Vagina (tissue), 2 donors: ENCODE measurements around the gene TMEM178B.

Experiments
- CTCF ChIP-seq, 3 experiments: fragments of 450-650 bp in 2 of 3; fragments of 200-600 bp in 1 of 3; sonication (generic) in 1 of 3; IDR thresholded peaks; one replicate each; pipeline ENCODE4 v1.5.1; 2017 to 2019; ENCODE audit warnings: antibody characterized with exemption in 3 of 3, mild to moderate bottlenecking in 2 of 3, moderate library complexity in 2 of 3
- POLR2A ChIP-seq, 2 donors: fragments of 450-650 bp; IDR thresholded peaks; one replicate each; pipeline ENCODE4 v1.6.1; 2017; ENCODE audit warnings: antibody characterized with exemption in 2 of 2, mild to moderate bottlenecking in 2 of 2, moderate library complexity in 2 of 2

GRCh38 chr7:141115965-141116364, 42.1 kb downstream of the TMEM178B start:
- TF ChIP-seq POLR2A (IDR thresholded peaks at IDR 0.05) (no peak), CTCF (IDR thresholded peaks at IDR 0.05) (no peak)
